Measurements from ENCODE around the gene ANXA6. TPM values are rescaled to one million over a fixed set of nuclear protein-coding genes. Genes with fewer than 3 reads are reported as not detected.

The ANXA6 gene
- total RNA-seq, 1 experiment from 2014 or later: 16.4 TPM

GRCh38 chr5:151096001-151096373 is 61.6 kb downstream of the ANXA6 start:
- CTCF ChIA-PET: interaction anchor here (1.1 to 1.3 kb wide), 2 partner anchors 12 to 19 kb away, joined by 3 to 4 read pairs; no protein-coding TSS in a partner anchor
- no peak for TF ChIP-seq CTCF (IDR thresholded peaks at IDR 0.05; ENCODE audit: unreplicated experiment)
- Mint-ChIP-seq H3K36me3 (ENCODE audit: insufficient read depth, unreplicated experiment) (peaks cover 19% of the 10 kb centered on the region), H3K4me3 (ENCODE audit: low read depth, unreplicated experiment) (no peak overlapping the region), H3K27me3 (ENCODE audit: unreplicated experiment) (no peaks in the 10 kb centered on the region), H3K27ac (ENCODE audit: unreplicated experiment) (peak overlapping the region; percentile 86), H3K9me3 (ENCODE audit: low read depth, unreplicated experiment) (no peaks in the 10 kb centered on the region), H3K4me1 (ENCODE audit: low read depth, unreplicated experiment) (peaks cover 84% of the 10 kb centered on the region)
- no TSS peak for BruUV-seq (replicated peaks)
- no peak for DNase-seq
- intact Hi-C loops (cut with micrococcal nuclease; ENCODE audit: unreplicated experiment): no loop called here

- DNase-seq: peak; percentile 50
- CTCF ChIA-PET: interaction anchor here (1.0 to 1.1 kb wide), 2 partner anchors 11 to 20 kb away, joined by 3 read pairs; no protein-coding TSS in a partner anchor
- H3K4me1 Mint-ChIP-seq (ENCODE audit: low read depth, unreplicated experiment): peaks cover 83% of the 10 kb centered on the region
- H3K27me3 Mint-ChIP-seq (ENCODE audit: unreplicated experiment): no peaks in the 10 kb centered on the region
- BruUV-seq (replicated peaks): no TSS peak
- TF ChIP-seq CTCF (IDR thresholded peaks at IDR 0.05; ENCODE audit: unreplicated experiment): no peak
- intact Hi-C loops (cut with micrococcal nuclease; ENCODE audit: unreplicated experiment): loop anchor here (1.0 kb wide), 1 partner anchor 9 kb away; no protein-coding TSS in a partner anchor
- no peak overlapping the region for H3K4me3 Mint-ChIP-seq (ENCODE audit: low read depth, unreplicated experiment)
- no peaks in the 10 kb centered on the region for H3K9me3 Mint-ChIP-seq (ENCODE audit: low read depth, unreplicated experiment)
- H3K36me3 Mint-ChIP-seq (ENCODE audit: insufficient read depth, unreplicated experiment): peaks cover 19% of the 10 kb centered on the region
- peak overlapping the region; percentile 86 for H3K27ac Mint-ChIP-seq (ENCODE audit: unreplicated experiment)
Measured at GRCh38 chr5:151095341-151096000, 62.1 kb downstream of the ANXA6 start.

- Mint-ChIP-seq H3K4me1 (ENCODE audit: low read depth, unreplicated experiment) (peaks cover 77% of the 10 kb centered on the region), H3K4me3 (ENCODE audit: low read depth, unreplicated experiment) (peak overlapping the region; percentile 26), H3K27me3 (ENCODE audit: unreplicated experiment) (no peaks in the 10 kb centered on the region), H3K36me3 (ENCODE audit: insufficient read depth, unreplicated experiment) (peaks cover 19% of the 10 kb centered on the region), H3K27ac (ENCODE audit: unreplicated experiment) (peak overlapping the region; percentile 86), H3K9me3 (ENCODE audit: low read depth, unreplicated experiment) (no peaks in the 10 kb centered on the region)
- TF ChIP-seq CTCF (IDR thresholded peaks at IDR 0.05; ENCODE audit: unreplicated experiment): no peak
- DNase-seq: no peak
- no TSS peak for BruUV-seq (replicated peaks)
- CTCF ChIA-PET: interaction anchor here (1.0 kb wide), 1 partner anchor 11 kb away, joined by 3 read pairs; no protein-coding TSS in a partner anchor
- intact Hi-C loops (cut with micrococcal nuclease; ENCODE audit: unreplicated experiment): loop anchor here (1.0 kb wide), 1 partner anchor 9 kb away; no protein-coding TSS in a partner anchor
Measured at GRCh38 chr5:151094852-151095245, 62.7 kb downstream of the ANXA6 start.

- TSS peak; percentile 77 for BruUV-seq (replicated peaks)
- Mint-ChIP-seq H3K27me3 (ENCODE audit: unreplicated experiment) (no peaks in the 10 kb centered on the region), H3K4me1 (ENCODE audit: low read depth, unreplicated experiment) (peaks cover 71% of the 10 kb centered on the region), H3K9me3 (ENCODE audit: low read depth, unreplicated experiment) (no peaks in the 10 kb centered on the region), H3K27ac (ENCODE audit: unreplicated experiment) (peak overlapping the region; percentile 86), H3K36me3 (ENCODE audit: insufficient read depth, unreplicated experiment) (peaks cover 19% of the 10 kb centered on the region), H3K4me3 (ENCODE audit: low read depth, unreplicated experiment) (peak overlapping the region; percentile 26)
- no peak for TF ChIP-seq CTCF (IDR thresholded peaks at IDR 0.05; ENCODE audit: unreplicated experiment)
- intact Hi-C loops (cut with micrococcal nuclease; ENCODE audit: unreplicated experiment): no loop called here
- peak; percentile 82 for DNase-seq
- CTCF ChIA-PET: interaction anchor here (1.2 to 1.4 kb wide), 3 partner anchors 11 to 43 kb away, joined by 3 to 5 read pairs (median 4); no protein-coding TSS in a partner anchor
Measured at GRCh38 chr5:151094030-151094851, 63.3 kb downstream of the ANXA6 start.

Measured in Calu3 (cell line).